Measurements from ENCODE around the gene LATS1.

LATS1 gene

GRCh38 chr6:149723771-149724417, 6.0 kb upstream of the LATS1 start:
- in situ Hi-C loops (cut with HindIII; ENCODE audit: low pct_ligation_motif_present, low sequenced_read_pairs), result no loop called here
- DNase-seq, result peak; percentile 69
- TF ChIP-seq CTCF (IDR thresholded peaks at IDR 0.05; ENCODE audit: low read depth, low read length, missing control alignments), result peak; percentile 93

DNA sequence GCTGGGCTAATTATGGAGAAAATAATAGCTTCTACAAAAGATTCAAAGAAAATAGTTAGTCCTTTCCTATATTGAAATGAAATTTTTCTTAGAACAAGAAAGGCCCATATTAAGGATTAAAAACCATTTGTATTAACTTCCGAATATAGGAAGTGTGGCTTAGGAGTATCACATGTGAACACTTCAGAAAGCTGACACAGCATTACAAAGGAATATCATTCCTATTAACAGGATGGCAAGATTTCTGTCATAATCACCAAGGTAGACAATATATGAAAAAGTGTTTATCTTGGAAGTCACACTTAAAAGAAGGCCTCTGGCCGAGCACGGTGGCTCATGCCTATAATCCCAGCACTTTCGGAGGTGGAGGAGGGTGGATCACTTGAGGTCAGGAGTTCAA, 5.4 kb upstream of the LATS1 start:
- H3K27ac ChIP-seq, result no peak overlapping the region
- DNase-seq, result no peak
- H3K36me3 ChIP-seq (replicated peaks), result peaks cover 7% of the 10 kb centered on the region
- TF ChIP-seq CTCF (IDR thresholded peaks at IDR 0.05; ENCODE audit: low read depth, low read length, missing control alignments), result no peak
- no peak overlapping the region for H3K4me3 ChIP-seq (ENCODE audit: low read depth, low read length)
- H3K27me3 ChIP-seq (replicated peaks), result no peaks in the 10 kb centered on the region
- in situ Hi-C loops (cut with HindIII; ENCODE audit: low pct_ligation_motif_present, low sequenced_read_pairs), result no loop called here

More at GRCh38 chr6:149723771-149724417, 6.0 kb upstream of the LATS1 start:
- no peak overlapping the region for H3K27ac ChIP-seq
- peaks cover 12% of the 10 kb centered on the region for H3K36me3 ChIP-seq (replicated peaks)
- no peak overlapping the region for H3K4me3 ChIP-seq (ENCODE audit: low read depth, low read length)
- no peaks in the 10 kb centered on the region for H3K27me3 ChIP-seq (replicated peaks)

DNA sequence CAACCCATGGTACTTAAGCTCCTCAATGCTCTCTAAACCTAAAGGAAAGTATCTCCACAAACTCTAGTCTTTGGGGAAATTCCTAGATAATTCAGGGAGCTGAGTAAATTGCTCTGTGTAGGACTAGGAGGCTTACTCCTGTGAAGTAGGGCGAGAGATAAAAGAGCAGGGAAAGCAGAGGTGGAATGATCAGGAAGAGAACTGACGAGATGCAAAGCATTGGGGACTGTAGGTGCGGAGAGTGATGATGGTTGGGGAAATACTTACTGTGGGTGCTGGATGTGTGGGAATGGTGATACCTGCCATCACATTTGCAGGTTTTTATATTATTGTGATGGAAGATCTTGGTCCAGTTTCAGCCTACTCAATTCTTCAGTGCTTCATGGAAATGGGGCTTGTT, 1.6 kb upstream of the LATS1 start:
- in situ Hi-C loops (cut with HindIII; ENCODE audit: low pct_ligation_motif_present, low sequenced_read_pairs), result no loop called here
- Histone ChIP-seq H3K27ac (no peak overlapping the region), H3K4me3 (ENCODE audit: low read depth, low read length) (no peak overlapping the region), H3K27me3 (replicated peaks) (no peaks in the 10 kb centered on the region), H3K36me3 (replicated peaks) (no peaks in the 10 kb centered on the region)
- no peak for DNase-seq
- no peak for TF ChIP-seq CTCF (IDR thresholded peaks at IDR 0.05; ENCODE audit: low read depth, low read length, missing control alignments)

DNA sequence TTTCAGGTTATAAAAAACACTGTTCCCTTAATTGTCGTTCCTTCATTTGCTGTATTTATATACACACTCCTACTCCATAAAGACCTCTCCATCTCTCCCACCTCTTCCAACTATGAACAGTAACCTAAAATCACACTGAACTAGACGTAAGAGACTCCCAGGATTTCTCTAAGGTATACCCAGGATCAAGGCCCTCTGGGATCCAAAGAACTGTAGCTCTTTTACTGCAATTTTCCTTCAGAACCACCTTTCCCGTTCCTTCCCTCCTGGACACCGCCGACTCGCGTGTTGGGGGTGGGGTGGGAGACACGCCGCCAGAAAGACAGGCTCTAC, 680 bp downstream of the LATS1 start:
- H3K27ac ChIP-seq, result peak overlapping the region; percentile 95
- DNase-seq, result no peak
- peak overlapping the region; percentile 93 for H3K4me3 ChIP-seq (ENCODE audit: low read depth, low read length)
- in situ Hi-C loops (cut with HindIII; ENCODE audit: low pct_ligation_motif_present, low sequenced_read_pairs), result no loop called here
- no peaks in the 10 kb centered on the region for H3K27me3 ChIP-seq (replicated peaks)
- no peak for TF ChIP-seq CTCF (IDR thresholded peaks at IDR 0.05; ENCODE audit: low read depth, low read length, missing control alignments)
- no peaks in the 10 kb centered on the region for H3K36me3 ChIP-seq (replicated peaks)

GRCh38 chr6:149716181-149716963, 1.5 kb downstream of the LATS1 start:
- TF ChIP-seq CTCF (IDR thresholded peaks at IDR 0.05; ENCODE audit: low read depth, low read length, missing control alignments), result no peak
- no peaks in the 10 kb centered on the region for H3K27me3 ChIP-seq (replicated peaks)
- H3K27ac ChIP-seq, result no peak overlapping the region
- H3K36me3 ChIP-seq (replicated peaks), result no peaks in the 10 kb centered on the region
- peak overlapping the region; percentile 93 for H3K4me3 ChIP-seq (ENCODE audit: low read depth, low read length)
- no peak for DNase-seq
- in situ Hi-C loops (cut with HindIII; ENCODE audit: low pct_ligation_motif_present, low sequenced_read_pairs), result no loop called here
